Measurements from ENCODE around the gene P4HA1. TPM values are rescaled to one million over a fixed set of nuclear protein-coding genes. Genes with fewer than 3 reads are reported as not detected.
"Not testable (repeated sequence)": the region's sequence is repeated elsewhere in the genome, so short reads cannot be mapped to it uniquely, and the experiment has no call there.

Gene P4HA1
- total RNA-seq, 1 experiment from 2014 or later = 103 TPM

DNA sequence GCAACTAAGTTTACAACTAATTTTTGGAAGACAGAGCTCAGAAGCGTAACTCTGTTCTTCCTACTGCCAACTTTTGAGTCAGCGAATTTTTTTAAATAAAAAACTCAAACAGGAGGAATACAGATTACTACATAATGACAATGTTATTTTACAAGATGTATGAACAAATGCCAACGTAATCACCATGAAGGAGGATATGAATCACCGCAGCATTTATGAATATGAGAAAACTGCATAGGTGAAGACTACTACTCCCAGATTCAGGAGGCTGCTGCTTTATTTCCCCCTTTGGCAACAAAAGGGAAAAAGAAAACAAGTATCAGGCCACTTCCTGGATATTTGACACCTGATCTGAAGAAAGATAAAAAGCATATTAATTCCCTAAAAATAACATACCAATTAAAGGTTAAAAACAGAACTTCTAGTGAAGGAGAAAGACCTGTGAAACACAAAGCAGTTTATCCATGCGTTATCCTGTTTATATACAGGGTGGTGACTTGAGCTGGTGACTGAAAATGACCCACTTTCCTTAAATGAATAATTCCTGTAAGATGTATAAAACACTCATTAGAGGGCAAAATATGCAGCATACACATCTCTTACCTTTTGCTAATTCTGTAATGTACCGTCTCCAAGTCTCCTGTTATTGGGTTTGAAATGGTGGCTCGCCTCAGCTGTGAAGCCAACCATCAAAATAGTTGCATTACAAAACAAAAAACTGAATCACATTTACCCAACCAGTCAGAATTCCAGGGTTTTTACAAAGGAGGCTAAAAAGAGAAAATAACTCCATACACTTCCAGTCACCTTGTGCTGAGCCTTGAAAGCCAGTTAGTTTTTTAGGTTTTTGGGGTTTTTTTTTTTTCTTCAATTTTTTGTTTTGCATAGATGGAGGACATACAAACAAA is 52.0 kb downstream of the P4HA1 start:
- peak overlapping the region; percentile 6; the same call in 1 of the 2 replicates for H3K27ac ChIP-seq
- H3K27me3 ChIP-seq (replicated peaks) = no peaks in the 10 kb centered on the region
- no peak for DNase-seq (ENCODE audit: low read depth in 1 of 2, low spot score in 2 of 2)
- no peak overlapping the region for H3K4me3 ChIP-seq
- H3K9me3 ChIP-seq (replicated peaks) = no peaks in the 10 kb centered on the region
- H3K36me3 ChIP-seq = peaks cover 9% of the 10 kb centered on the region; the same call in 1 of the 2 replicates
- H3K4me1 ChIP-seq (replicated peaks) = peaks cover 9% of the 10 kb centered on the region

DNA sequence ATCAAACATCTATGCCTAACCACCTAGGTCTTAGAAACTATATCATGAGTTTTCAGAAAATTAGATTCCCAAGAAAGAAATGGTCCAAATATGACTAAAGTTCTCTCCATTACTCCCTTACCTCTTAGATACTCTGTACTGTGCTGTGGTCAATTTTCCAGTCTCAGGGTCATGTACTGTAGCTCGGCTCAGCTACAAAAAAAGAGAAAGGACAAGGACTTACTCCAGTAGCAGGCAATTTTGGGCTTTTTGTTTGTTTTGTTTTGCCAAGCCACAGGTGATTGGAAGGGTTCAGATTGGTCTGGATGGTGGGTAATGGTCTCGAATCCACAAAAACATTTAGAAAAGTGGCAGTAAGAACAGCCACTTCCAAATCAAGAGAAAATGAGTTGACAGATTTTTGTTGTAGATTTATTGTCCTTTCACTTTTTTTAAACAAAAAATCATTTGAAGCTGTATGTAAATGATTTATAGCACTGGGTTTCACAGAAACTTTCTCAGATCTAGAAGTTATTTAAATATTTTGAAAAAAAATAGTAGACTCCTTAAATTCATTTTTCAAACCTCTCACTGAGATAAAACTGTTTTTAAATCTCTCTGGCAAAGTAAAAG is 52.8 kb downstream of the P4HA1 start:
- DNase-seq (ENCODE audit: low read depth in 1 of 2, low spot score in 2 of 2) = no peak
- Histone ChIP-seq H3K27me3 (replicated peaks) (no peaks in the 10 kb centered on the region), H3K36me3 (peaks cover 9% of the 10 kb centered on the region; the same call in 1 of the 2 replicates), H3K4me1 (replicated peaks) (peaks cover 9% of the 10 kb centered on the region), H3K27ac (peak overlapping the region; percentile 6; the same call in 1 of the 2 replicates), H3K9me3 (replicated peaks) (no peaks in the 10 kb centered on the region), H3K4me3 (no peak overlapping the region)

DNA sequence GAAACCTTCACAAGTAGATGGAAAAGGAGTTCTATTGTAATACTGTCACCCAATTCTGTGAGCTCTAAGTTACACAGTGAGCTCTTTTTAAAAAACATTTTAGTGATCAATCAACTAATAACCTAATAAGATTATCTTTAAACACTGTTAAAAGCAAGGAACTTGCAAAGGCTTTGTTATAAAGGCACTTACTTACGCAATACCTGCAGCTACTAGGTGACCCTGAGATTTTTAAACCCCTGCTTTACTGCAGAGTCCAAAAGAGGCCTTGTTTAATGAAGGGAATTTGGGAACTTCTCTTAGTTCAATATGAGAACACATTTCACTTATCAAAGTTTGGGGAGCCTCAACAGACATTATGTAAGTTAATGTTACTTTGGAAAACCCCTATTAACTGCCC is 53.3 kb downstream of the P4HA1 start:
- H3K4me1 ChIP-seq (replicated peaks) = peaks cover 9% of the 10 kb centered on the region
- DNase-seq (ENCODE audit: low read depth in 1 of 2, low spot score in 2 of 2) = no peak
- peaks cover 9% of the 10 kb centered on the region; the same call in 1 of the 2 replicates for H3K36me3 ChIP-seq
- H3K9me3 ChIP-seq (replicated peaks) = no peaks in the 10 kb centered on the region
- H3K4me3 ChIP-seq = no peak overlapping the region
- H3K27ac ChIP-seq = no peak overlapping the region
- no peaks in the 10 kb centered on the region for H3K27me3 ChIP-seq (replicated peaks)

DNA sequence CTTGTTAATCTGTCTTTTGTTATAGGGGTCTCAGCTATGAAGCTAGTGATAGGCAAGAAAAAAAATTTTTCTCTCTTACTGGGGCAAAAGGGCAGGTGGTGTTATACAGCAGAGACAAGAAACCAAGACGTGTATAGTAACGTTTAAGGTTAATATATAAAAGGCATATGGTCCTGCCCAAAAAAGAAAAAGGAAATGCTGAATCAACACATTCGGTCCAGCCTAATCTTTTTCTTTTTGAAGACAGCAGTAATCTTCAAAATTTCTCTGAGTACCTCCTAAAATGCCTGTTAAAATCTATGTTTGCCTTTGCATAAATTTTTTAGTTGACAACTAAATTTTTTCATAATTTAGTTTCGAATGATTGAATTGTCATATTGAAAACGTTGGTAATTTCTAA is 54.5 kb downstream of the P4HA1 start:
- Histone ChIP-seq H3K4me3 (no peak overlapping the region), H3K36me3 (peaks cover 9% of the 10 kb centered on the region; the same call in 1 of the 2 replicates), H3K27me3 (replicated peaks) (no peaks in the 10 kb centered on the region), H3K27ac (no peak overlapping the region), H3K4me1 (replicated peaks) (peaks cover 9% of the 10 kb centered on the region), H3K9me3 (replicated peaks) (no peaks in the 10 kb centered on the region)
- DNase-seq (ENCODE audit: low read depth in 1 of 2, low spot score in 2 of 2) = no peak

DNA sequence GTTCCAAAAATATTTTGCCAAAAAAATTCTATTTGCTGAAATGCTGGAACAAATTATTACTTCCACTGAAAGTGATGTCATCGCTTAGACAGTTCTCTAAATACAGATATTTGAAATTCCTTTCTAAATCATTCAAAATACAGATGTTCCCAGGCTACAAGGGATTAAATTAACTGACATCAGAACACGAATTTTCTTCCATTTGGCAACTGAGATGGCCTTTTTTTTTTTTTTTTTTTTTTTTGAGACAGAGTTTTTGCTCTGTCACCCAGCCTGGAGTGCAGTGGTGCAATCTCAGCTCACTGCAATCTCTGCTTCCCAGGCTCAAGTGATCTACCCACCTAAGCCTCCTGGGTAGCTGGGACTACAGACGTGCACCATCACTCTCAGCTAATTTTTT is 57.0 kb downstream of the P4HA1 start:
- Histone ChIP-seq H3K4me3 (no peak overlapping the region), H3K9me3 (replicated peaks) (no peaks in the 10 kb centered on the region), H3K4me1 (replicated peaks) (peaks cover 7% of the 10 kb centered on the region), H3K36me3 (peaks cover 7% of the 10 kb centered on the region; the same call in 1 of the 2 replicates), H3K27me3 (replicated peaks) (no peaks in the 10 kb centered on the region), H3K27ac (peak overlapping the region; percentile 51)
- DNase-seq (ENCODE audit: low read depth in 1 of 2, low spot score in 2 of 2) = peak in 1 of 2 experiments; percentile 44

DNA sequence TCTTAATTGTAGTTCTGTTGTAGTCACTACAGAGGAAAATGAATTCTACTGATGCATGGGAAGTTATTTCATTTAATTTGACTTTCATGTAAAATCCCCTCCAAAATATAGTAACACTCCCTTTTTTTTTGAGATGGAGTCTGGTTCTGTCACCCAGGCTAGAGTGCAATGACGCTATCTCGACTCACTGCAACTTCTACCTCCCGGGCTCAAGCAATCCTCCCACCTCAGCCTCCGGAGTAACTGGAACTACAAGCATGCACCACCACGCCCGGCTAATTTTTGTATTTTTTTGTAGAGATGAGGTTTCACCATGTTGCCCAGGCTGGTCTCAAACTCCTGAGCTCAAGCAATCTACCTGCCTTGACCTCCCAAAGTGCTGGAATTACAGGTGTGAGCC is 60.4 kb downstream of the P4HA1 start:
- not testable (repeated sequence) for H3K9me3 ChIP-seq (replicated peaks); H3K27me3 ChIP-seq (replicated peaks); H3K27ac ChIP-seq; H3K4me3 ChIP-seq; H3K4me1 ChIP-seq (replicated peaks); DNase-seq (ENCODE audit: low read depth in 1 of 2, low spot score in 2 of 2); H3K36me3 ChIP-seq

DNA sequence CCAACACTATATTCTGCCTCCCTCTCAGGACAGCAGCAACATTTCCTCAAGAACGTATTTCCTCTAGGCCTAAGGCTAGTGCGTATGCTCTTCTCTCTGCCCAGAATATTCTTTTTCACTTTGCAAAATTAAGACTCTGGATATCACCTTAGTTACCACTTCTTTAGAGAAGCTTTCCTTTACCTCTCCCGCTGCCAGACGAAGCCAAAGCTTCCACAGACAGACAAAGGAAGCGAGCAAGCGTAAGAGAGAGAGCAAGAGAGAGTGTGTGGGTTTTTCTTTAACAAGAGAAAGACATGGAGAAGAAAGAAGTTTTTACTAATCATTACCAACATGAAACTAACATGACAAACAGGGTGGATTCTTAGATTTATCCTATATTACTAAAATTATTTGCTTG is 64.1 kb downstream of the P4HA1 start:
- Histone ChIP-seq H3K27me3 (replicated peaks) (no peaks in the 10 kb centered on the region), H3K36me3 (peaks cover 13% of the 10 kb centered on the region), H3K9me3 (replicated peaks) (no peaks in the 10 kb centered on the region), H3K27ac (no peak overlapping the region), H3K4me3 (no peak overlapping the region), H3K4me1 (replicated peaks) (no peaks in the 10 kb centered on the region)
- DNase-seq (ENCODE audit: low read depth in 1 of 2, low spot score in 2 of 2) = no peak

DNA sequence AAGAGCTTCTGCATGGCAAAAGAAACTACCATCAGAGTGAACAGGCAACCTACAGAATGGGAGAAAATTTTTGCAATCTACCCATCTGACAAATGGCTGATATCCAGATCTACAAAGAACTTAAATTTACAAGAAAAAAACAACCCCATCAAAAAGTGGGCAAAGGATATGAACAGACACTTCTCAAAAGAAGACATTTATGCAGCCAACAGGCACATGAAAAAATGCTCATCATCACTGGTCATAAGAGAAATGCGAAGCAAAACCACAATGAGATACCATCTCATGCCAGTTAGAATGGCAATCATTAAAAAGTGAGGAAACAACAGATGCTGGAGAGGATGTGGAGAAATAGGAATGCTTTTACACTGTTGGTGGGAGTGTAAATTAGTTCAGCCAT is 70.0 kb downstream of the P4HA1 start:
- not testable (repeated sequence) for DNase-seq (ENCODE audit: low read depth in 1 of 2, low spot score in 2 of 2); H3K27me3 ChIP-seq (replicated peaks); H3K27ac ChIP-seq; H3K4me3 ChIP-seq; H3K4me1 ChIP-seq (replicated peaks); H3K9me3 ChIP-seq (replicated peaks)
- peaks cover 13% of the 10 kb centered on the region for H3K36me3 ChIP-seq

DNA sequence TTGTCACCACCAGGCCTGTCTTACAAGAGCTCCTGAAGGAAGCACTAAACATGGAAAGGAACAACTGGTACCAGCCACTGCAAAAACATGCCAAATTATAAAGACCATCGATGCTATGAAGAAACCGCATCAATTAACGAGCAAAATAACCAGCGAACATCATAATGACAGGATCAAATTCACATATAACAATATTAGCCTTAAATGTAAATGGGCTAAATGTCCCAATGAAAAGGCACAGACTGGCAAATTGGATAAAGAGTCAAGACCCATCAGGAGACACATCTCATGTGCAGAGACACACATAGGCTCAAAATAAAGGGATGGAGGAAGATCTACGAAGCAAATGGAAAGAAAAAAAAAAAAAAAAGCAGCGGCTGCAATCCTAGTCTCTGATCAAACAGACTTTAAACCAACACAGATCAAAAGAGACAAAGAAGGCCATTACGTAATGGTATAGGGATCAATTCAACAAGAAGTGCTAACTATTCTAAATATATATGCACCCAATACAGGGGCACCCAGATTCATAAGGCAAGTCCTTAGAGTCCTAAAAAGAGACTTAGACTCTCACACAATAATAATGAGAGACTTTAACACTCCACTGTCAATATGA is 73.1 kb downstream of the P4HA1 start:
- not testable (repeated sequence) for DNase-seq (ENCODE audit: low read depth in 1 of 2, low spot score in 2 of 2); H3K4me1 ChIP-seq (replicated peaks); H3K36me3 ChIP-seq; H3K27me3 ChIP-seq (replicated peaks); H3K27ac ChIP-seq; H3K4me3 ChIP-seq; H3K9me3 ChIP-seq (replicated peaks)

DNA sequence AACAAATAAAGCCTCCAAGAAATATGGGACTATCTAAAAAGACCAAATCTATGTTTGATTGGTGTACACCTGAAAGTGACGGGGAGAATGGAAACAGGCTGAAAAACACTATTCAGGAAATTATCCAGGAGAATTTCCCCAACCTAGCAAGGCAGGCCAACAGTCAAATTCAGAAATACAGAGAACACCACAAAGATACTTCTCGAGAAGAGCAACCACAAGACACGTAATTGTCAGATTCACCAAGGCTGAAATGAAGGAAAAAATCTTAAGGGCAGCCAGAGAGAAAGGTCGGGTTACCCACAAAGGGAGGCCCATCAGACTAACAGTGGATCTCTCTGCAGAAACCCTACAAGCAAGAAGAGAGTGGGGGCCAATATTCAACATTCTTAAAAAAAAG is 73.7 kb downstream of the P4HA1 start:
- not testable (repeated sequence) for H3K27ac ChIP-seq; H3K36me3 ChIP-seq; H3K27me3 ChIP-seq (replicated peaks); H3K9me3 ChIP-seq (replicated peaks); DNase-seq (ENCODE audit: low read depth in 1 of 2, low spot score in 2 of 2); H3K4me1 ChIP-seq (replicated peaks); H3K4me3 ChIP-seq

DNA sequence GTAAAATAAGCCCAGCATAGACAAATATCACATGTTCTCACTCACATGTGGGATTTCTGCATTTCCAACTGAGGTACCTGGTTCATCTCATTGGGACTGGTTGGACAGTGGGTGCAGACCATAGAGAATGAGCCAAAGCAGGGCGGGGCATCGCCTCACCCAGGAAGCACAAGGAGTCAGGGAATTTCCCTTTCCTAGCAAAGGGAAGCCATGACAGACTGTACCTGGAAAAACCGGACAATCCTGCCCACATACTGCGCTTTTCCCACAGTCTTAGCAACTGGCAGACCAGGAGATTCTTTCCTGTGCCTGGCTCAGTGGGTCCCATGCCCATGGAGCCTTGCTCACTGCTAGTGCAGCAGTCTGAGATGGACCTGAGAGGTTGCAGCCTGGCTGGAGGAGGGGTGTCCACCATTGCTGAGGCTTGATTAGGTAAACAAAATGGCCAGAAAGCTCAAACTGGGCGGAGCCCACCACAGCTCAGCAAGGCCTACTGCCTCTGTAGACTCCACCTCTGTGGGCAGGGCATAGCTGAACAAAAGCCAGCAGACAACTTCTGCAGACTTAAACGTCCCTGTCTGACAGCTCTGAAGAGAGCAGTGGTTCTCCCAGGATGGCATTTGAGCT is 75.0 kb downstream of the P4HA1 start:
- H3K4me3 ChIP-seq; H3K9me3 ChIP-seq (replicated peaks); DNase-seq (ENCODE audit: low read depth in 1 of 2, low spot score in 2 of 2); H3K27ac ChIP-seq; H3K27me3 ChIP-seq (replicated peaks); H3K4me1 ChIP-seq (replicated peaks): not testable (repeated sequence)
- H3K36me3 ChIP-seq = peaks cover 11% of the 10 kb centered on the region

DNA sequence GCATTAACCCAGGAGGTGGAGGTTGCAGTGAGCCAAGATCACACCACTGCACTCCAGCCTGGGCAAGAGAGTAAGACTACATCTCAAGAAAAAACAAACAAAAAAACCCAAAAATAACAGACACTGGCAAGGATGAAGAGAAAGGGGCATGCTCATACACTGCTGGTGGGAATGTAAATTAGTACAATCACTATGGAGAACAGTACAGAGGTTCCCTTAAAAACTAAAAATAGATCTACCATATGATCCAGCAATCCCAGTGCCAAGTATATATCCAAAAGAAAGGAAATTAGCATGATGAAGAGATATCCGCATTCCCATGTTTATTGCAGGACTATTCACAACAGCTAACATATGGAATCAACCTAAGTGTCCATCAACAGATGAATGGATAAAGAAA is 75.6 kb downstream of the P4HA1 start:
- Histone ChIP-seq H3K9me3 (replicated peaks) (no peaks in the 10 kb centered on the region), H3K36me3 (peaks cover 17% of the 10 kb centered on the region), H3K27ac (no peak overlapping the region), H3K4me3 (no peak overlapping the region), H3K4me1 (replicated peaks) (no peaks in the 10 kb centered on the region), H3K27me3 (replicated peaks) (no peaks in the 10 kb centered on the region)
- DNase-seq (ENCODE audit: low read depth in 1 of 2, low spot score in 2 of 2) = no peak

DNA sequence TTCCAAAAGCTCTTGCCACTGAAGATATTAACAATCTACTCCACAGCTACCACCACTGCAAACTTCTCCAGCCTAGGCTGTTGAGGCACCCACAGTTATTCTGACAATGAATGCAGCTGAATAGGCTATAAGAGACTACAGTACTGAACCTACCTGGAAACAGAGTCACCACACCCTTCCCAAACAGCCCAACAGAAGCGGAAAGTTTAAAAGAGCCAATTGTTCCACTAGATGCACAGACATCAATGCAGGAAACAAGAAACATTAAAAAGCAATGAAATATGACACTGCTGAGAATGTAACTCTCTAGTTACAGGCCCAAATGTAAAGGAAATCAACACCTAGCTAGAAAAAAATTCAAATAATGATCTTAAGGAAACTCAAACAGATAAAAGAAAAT is 77.6 kb downstream of the P4HA1 start:
- Histone ChIP-seq H3K4me3 (no peak overlapping the region), H3K9me3 (replicated peaks) (no peaks in the 10 kb centered on the region), H3K36me3 (peaks cover 22% of the 10 kb centered on the region), H3K27ac (no peak overlapping the region), H3K4me1 (replicated peaks) (no peaks in the 10 kb centered on the region), H3K27me3 (replicated peaks) (no peaks in the 10 kb centered on the region)
- no peak for DNase-seq (ENCODE audit: low read depth in 1 of 2, low spot score in 2 of 2)

DNA sequence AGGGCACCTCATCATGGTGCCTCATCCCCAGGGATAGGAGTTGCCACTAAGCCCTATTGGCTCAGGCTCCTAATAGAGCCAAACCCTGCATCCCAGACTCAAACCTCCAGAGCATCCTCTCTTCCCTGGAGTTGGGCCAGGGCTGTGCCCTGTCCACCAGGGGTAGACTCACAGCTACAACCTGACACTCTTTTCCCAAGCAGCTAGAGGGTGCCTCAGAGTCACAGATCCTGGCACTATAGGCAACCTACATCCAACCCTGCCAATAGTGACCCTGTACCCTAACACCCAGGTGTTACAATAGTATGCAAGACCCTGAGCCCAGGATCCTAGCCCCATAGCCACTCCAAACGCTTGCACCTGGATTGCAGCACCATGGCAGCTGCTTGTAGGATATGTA is 78.0 kb downstream of the P4HA1 start:
- no peak for DNase-seq (ENCODE audit: low read depth in 1 of 2, low spot score in 2 of 2)

More for the DNA sequence above, 78.0 kb downstream of the P4HA1 start:
- no peak overlapping the region for H3K4me3 ChIP-seq
- no peaks in the 10 kb centered on the region for H3K9me3 ChIP-seq (replicated peaks)
- no peaks in the 10 kb centered on the region for H3K4me1 ChIP-seq (replicated peaks)
- peaks cover 25% of the 10 kb centered on the region for H3K36me3 ChIP-seq
- no peaks in the 10 kb centered on the region for H3K27me3 ChIP-seq (replicated peaks)
- no peak overlapping the region for H3K27ac ChIP-seq
